ENCODE results near the gene ZNF772. TPM values are rescaled to one million over a fixed set of nuclear protein-coding genes. Genes with fewer than 3 reads are reported as not detected.

The ZNF772 gene
- total RNA-seq, 2 experiments from 2014 or later, result 2.5 to 3.2 TPM

DNA sequence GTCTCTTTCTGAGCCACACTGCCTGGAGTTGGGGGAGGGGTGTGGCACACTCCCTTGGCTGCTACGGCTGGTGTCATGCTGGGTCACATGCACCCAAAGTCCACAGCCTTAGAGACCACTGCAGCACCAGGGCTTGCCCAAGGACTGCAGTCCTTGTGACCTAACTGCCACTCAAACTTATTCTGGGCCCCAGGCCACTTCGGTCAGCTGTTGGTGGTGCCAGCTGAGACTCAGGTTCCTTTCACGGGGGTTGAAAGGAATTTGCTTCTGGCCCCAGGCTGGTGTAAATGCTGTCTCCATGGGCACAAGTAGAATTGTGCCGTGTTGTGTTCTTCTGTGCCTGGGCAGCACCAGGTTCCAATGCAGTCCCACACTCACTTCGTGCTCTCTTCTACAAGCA, 10.9 kb downstream of the ZNF772 start:
- Histone ChIP-seq H3K4me3 (ENCODE audit: low read length) (no peak overlapping the region), H3K4me1 (ENCODE audit: insufficient read depth, low read length) (no peaks in the 10 kb centered on the region), H3K36me3 (ENCODE audit: insufficient read depth, low read length) (no peaks in the 10 kb centered on the region), H3K27me3 (ENCODE audit: control insufficient read depth in 1 of 2, insufficient read depth in 2 of 2, low read length in 2 of 2) (no peaks in the 10 kb centered on the region), H3K27ac (ENCODE audit: low read depth in 1 of 2, low read length in 2 of 2) (no peak overlapping the region), H3K9me3 (ENCODE audit: control insufficient read depth in 1 of 2, insufficient read depth in 1 of 2, low read length in 2 of 2) (peaks cover 27 to 57% of the 10 kb centered on the region in 2 experiments)
- no peaks in the 10 kb centered on the region for H3K4me1 Mint-ChIP-seq (ENCODE audit: low read depth)
- H3K4me3 Mint-ChIP-seq, result no peak overlapping the region
- intact Hi-C loops (cut with DNase I, micrococcal nuclease), result no loop called here
- ChIA-PET POLR2A (no interaction called here), CTCF (no interaction called here)
- no peaks in the 10 kb centered on the region for H3K27me3 Mint-ChIP-seq
- no peak overlapping the region for H3K27ac Mint-ChIP-seq
- TF ChIP-seq, protein P1, sequence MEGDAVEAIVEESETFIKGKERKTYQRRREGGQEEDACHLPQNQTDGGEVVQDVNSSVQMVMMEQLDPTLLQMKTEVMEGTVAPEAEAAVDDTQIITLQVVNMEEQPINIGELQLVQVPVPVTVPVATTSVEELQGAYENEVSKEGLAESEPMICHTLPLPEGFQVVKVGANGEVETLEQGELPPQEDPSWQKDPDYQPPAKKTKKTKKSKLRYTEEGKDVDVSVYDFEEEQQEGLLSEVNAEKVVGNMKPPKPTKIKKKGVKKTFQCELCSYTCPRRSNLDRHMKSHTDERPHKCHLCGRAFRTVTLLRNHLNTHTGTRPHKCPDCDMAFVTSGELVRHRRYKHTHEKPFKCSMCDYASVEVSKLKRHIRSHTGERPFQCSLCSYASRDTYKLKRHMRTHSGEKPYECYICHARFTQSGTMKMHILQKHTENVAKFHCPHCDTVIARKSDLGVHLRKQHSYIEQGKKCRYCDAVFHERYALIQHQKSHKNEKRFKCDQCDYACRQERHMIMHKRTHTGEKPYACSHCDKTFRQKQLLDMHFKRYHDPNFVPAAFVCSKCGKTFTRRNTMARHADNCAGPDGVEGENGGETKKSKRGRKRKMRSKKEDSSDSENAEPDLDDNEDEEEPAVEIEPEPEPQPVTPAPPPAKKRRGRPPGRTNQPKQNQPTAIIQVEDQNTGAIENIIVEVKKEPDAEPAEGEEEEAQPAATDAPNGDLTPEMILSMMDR (IDR thresholded peaks at IDR 0.05), result no peak
- peaks cover 75% of the 10 kb centered on the region for H3K36me3 Mint-ChIP-seq (ENCODE audit: low read depth)
- H3K9me3 Mint-ChIP-seq, result peaks cover 21% of the 10 kb centered on the region
- no peak for DNase-seq
- ATAC-seq (ENCODE audit: poor library complexity), result no peak

DNA sequence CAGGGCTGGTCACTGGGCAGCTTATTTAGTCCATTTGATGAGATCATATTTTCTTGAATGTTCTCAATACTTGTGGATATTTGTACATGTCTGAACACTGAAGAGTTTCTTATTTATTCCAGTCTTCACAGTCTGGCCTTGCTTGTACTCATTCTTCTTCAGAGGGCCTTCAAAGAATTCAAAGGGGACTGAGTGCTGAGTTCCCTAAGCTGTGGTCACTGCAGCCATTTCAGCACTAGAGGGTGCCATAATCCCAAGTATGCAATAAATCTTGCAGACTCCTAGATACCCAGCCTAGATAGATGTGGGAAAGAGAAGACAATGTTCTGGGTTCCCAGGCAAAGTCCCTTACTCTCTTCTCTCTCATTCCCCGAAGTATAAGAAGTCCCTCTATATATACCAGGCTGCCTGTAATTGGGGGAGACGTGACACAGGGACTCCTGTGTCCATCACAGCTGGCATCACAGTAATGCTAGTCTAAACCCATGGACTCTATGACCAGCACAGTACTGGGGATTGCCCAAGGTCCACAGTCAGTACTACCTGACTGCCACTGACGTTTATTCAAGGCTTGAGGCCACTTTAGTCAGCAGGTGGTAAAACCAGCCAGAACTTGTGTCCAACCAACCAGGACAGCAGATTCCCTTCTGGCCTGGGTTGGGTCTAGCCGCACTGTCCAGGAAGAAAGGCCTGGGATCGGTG, 11.5 kb downstream of the ZNF772 start:
- peaks cover 28 to 57% of the 10 kb centered on the region in 2 experiments for H3K9me3 ChIP-seq (ENCODE audit: control insufficient read depth in 1 of 2, insufficient read depth in 1 of 2, low read length in 2 of 2)
- intact Hi-C loops (cut with DNase I, micrococcal nuclease), result no loop called here
- no peak overlapping the region for H3K27ac ChIP-seq (ENCODE audit: low read depth in 1 of 2, low read length in 2 of 2)
- no peaks in the 10 kb centered on the region for H3K27me3 ChIP-seq (ENCODE audit: control insufficient read depth in 1 of 2, insufficient read depth in 2 of 2, low read length in 2 of 2)
- no peaks in the 10 kb centered on the region for H3K36me3 ChIP-seq (ENCODE audit: insufficient read depth, low read length)
- DNase-seq (peak in 4 of 14 experiments; percentile 6 to 60 (median 50)), ATAC-seq (ENCODE audit: poor library complexity) (no peak)
- POLR2A ChIA-PET, result no interaction called here
- Mint-ChIP-seq H3K9me3 (peaks cover 24% of the 10 kb centered on the region), H3K27ac (no peak overlapping the region), H3K4me3 (no peak overlapping the region), H3K4me1 (ENCODE audit: low read depth) (no peaks in the 10 kb centered on the region), H3K27me3 (no peaks in the 10 kb centered on the region), H3K36me3 (ENCODE audit: low read depth) (peaks cover 75% of the 10 kb centered on the region)
- TF ChIP-seq, protein P1 (IDR thresholded peaks at IDR 0.05), result no peak
- no peak overlapping the region for H3K4me3 ChIP-seq (ENCODE audit: low read length)
- CTCF ChIA-PET, result no interaction called here
- no peaks in the 10 kb centered on the region for H3K4me1 ChIP-seq (ENCODE audit: insufficient read depth, low read length)

DNA sequence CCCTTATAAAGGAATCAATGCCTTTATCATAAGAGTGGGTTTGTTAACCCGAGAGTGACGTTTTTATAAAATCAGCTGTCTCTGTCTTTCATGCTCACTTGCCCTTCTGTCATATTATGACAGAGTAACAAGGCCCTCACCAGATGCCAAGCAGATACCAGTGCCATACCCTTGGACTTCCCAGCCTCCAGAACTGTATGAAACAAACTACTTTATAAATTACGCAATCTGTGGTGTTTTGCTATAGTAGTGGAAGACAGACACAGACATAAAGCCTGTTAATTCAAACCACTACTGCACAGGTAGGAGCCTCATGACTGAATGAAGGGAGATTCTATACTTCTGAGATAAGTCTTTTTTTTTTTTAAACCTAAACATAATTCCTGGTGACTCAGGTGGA, 25.1 kb downstream of the ZNF772 start:
- Histone ChIP-seq H3K36me3 (ENCODE audit: insufficient read depth, low read length) (no peaks in the 10 kb centered on the region), H3K9me3 (ENCODE audit: control insufficient read depth in 1 of 2, insufficient read depth in 1 of 2, low read length in 2 of 2) (peaks cover 35 to 42% of the 10 kb centered on the region in 2 experiments), H3K4me3 (ENCODE audit: low read length) (no peak overlapping the region), H3K27me3 (ENCODE audit: control insufficient read depth in 1 of 2, insufficient read depth in 2 of 2, low read length in 2 of 2) (no peaks in the 10 kb centered on the region), H3K4me1 (ENCODE audit: insufficient read depth, low read length) (no peaks in the 10 kb centered on the region), H3K27ac (ENCODE audit: low read depth in 1 of 2, low read length in 2 of 2) (no peak overlapping the region)
- Mint-ChIP-seq H3K4me3 (no peak overlapping the region), H3K36me3 (ENCODE audit: low read depth) (peaks cover 72% of the 10 kb centered on the region), H3K9me3 (peaks cover 14% of the 10 kb centered on the region), H3K27ac (no peak overlapping the region), H3K4me1 (ENCODE audit: low read depth) (no peaks in the 10 kb centered on the region), H3K27me3 (no peaks in the 10 kb centered on the region)
- ATAC-seq (ENCODE audit: poor library complexity), result no peak
- TF ChIP-seq, protein P1 (IDR thresholded peaks at IDR 0.05), result no peak
- intact Hi-C loops (cut with DNase I, micrococcal nuclease), result no loop called here
- ChIA-PET POLR2A (no interaction called here), CTCF (no interaction called here)
- no peak for DNase-seq
